Forelimb muscle (tissue), 1 donor: Measurements from ENCODE around the gene BCAN. TPM values are rescaled to one million over a fixed set of nuclear protein-coding genes. Genes with fewer than 3 reads are reported as not detected.

Experiments
- DNase-seq: peaks from one replicate; pipeline ENCODE4 v3.0.0-alpha.2; 2013; ENCODE audit warnings: low read depth
- polyA plus RNA-seq: library from polyadenylated mRNA; unstranded; fragments of 120-200 nt; gene quantifications from one replicate; pipeline ENCODE4 v1.2.1, GENCODE V29; 2013; ENCODE audit not compliant: insufficient read length

BCAN gene
- polyA plus RNA-seq, 1 donor, result 1.2 TPM

DNA sequence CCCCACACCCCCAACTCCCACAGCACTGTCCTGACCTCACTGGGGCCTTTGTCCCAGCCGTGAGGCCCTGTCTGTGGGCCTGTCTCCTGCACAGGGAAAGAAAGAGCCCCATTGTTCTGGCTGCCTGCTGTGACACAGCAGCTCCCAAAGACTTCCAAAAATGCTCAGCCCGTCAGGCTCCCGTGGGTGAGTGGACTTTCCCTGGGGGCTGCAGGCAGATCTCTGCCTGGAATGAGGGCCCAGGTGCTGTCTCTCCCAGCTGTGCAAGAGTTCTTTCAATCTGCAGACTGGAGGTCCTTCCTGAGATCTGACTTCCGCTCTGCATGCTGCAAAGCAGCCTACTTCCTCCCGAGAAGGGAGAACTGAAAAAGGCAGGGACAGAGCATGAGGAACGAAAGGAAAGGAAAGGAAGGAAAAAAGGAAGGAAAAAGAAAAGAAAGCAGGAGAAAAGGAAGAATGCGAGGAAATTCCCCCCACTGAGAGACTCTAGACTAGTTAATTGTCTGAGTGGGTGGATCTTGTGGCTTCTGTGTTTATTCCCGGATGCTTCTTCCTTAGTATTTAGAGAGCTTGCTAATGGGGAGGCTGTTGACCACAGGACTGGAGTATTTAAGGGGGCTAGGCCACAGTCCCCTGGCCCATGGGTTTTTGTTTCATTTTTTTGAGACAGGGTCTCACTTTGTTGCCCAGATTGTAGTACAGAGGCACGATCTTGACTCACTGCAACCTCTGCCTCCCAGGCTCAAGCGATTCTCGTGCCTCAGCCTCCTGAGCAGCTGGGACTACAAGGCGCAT, 20.3 kb downstream of the BCAN start:
- DNase-seq, result no peak

DNA sequence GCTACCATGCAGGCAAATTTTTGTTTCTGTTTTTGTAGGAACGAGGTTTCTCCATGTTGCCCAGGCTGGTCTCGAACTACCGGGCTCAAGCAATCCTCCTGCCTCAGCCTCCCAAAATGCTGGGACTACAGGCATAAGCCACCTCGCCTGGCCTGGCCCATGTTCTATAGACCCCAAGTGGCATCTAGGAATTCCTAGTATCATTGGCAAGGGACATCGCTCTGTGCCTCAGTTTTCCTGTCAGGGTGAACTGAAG, 20.8 kb downstream of the BCAN start:
- no peak for DNase-seq

DNA sequence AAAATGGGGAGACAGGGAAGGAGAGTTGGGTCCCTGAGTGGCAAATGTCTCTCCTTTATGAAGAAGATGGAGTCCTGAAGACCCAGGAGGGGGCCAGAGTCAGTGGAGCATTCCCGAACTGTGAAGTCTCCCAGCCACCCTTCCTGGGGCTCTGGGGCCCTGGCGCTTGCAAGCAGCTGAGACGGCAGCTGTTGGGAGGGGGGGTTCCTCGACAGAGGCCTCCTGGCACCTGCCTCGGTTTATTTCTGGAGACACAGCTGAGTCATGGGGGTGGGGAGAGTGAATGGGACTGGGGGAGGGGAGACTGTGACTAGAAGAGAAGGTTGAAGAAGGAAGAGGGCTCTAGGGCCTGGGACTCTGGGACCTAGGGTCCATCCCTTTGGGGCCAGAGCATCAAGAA, 21.3 kb downstream of the BCAN start:
- no peak for DNase-seq

DNA sequence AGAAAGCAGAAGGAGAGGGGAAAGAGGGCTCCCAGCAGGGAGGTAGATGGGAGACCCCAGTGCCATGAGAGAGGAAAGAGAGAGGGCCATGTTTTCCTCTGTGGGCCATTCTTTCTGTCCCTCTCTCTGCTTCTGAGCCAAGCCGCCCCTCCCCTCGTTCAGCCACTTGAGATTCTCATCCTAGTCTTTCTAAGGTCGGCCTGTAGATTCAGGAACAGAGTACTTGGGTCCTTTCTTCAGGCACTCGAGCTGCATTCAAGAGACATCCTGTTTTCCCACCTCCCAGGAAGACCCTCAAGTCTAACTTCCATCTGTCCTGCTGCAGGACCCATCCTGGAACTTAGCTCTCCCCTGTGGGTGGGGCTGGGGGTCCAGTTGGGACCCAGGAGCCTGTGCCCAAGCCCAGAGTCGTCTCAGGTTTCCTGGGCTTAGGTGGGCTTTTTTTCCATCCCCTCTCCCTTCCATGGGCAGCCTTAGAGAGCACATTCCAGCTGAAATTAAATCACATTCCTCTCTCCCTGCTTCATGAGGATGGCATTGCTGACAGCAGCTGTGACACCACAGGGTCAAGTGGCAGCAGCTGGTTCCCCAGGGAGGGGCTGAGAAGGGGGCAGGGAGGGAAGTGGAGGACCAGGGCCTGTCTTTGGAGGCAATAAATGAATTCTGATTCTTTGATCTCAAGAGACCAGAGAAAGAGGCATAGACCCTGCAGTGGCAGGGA, 22.3 kb downstream of the BCAN start:
- no peak for DNase-seq

DNA sequence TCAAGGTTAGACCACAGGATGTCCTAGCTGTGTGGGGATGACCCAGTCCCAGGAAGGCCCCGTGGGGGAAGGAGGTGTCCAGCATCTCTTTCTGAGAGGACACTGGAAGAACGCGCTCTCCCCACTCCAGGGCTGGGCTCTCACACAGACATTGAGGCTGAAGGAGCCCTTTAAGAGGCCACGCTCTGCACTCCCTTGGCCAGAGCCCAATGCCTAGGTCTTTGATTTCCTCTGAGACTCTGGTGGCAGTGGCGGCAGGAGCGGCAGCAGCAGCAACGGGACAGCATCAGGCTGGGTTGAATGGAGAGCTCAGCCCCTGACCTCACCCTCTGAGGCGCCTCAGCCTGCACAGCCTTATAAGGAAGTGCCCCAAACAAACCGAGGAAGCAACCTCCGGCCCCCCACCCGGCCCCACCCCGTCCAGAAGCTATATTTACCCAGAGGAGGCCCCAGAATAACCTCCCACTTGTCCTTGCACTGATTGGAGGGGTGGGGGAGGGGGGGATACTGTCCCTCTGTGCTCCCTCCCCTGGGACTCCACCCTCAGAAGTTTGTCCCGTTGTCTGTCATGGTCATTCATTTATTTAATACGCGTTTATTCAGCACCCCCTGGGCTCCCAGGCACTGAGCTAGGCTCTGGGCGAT, 23.0 kb downstream of the BCAN start:
- no peak for DNase-seq

DNA sequence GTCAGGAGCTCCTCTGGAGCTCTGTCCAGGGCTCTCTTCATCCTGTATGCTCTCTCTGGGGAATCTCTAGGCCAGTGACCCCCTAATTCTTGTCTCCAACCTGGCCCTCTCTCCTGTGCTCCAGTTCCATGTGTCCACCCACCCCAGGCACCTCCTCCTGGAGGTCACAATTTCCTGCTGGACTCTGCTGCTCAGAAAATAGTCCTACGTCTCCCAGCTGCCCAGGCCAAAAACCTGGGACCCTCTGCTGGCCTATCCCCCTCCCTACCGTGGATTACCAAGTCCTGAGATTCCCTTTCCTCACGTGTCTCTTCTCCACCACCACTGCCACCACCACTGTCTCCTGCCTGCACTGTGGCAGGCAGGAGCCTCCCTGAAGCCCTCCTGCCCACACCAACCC, 23.6 kb downstream of the BCAN start:
- no peak for DNase-seq

DNA sequence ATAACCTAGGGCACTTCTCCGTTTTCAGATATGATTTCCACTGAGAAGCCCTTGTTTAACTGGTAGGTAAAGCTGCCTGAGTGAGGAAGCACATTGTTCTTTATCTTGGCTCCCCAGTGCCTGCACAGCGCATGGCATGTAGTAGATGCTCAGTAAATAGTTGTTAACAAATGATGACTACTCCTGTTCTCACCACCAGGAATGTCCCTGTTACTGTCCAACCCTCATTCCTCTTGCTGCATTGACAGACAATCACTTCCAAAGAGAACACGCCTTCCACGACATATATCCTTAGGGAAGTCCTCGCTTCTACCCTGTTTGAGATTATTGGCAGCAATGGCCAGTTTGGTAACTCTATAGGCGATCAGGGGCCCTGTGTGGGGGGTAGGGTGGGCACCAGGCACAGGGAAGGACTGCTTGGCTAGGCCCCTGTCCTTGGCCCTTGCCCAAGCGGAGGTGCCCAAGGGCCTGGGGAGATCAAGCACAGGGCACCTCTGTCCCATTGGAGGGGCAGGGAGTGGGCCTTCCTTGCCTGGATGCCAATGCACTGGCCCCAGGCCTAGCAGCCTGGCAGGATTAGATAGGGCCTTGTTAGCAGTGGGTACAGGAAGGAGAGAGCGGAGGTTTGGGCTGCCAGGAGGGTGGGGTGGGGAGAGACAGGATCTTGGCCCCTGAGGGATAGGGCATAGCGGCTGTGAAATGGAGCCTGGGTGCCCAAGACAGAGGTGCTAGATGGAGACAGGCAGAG, 25.1 kb downstream of the BCAN start:
- no peak for DNase-seq

DNA sequence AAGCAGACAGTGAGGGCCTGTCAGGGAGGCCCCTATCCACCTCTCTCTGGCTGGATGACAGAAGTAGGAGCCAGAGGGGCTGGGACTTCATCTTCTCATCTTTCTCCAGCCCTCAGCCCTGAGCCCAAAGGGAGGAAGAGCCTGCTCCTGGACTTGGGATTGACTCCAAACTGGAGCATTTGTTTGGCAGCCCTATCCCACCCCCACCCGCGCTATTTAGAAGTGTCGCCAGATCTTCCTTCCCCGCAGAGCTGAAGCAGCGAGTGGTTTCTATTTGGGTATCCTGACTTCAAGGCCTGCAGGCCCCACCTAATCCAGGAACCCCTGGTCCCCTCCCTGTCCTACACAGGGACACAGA, 25.7 kb downstream of the BCAN start:
- peak; percentile 87 for DNase-seq

DNA sequence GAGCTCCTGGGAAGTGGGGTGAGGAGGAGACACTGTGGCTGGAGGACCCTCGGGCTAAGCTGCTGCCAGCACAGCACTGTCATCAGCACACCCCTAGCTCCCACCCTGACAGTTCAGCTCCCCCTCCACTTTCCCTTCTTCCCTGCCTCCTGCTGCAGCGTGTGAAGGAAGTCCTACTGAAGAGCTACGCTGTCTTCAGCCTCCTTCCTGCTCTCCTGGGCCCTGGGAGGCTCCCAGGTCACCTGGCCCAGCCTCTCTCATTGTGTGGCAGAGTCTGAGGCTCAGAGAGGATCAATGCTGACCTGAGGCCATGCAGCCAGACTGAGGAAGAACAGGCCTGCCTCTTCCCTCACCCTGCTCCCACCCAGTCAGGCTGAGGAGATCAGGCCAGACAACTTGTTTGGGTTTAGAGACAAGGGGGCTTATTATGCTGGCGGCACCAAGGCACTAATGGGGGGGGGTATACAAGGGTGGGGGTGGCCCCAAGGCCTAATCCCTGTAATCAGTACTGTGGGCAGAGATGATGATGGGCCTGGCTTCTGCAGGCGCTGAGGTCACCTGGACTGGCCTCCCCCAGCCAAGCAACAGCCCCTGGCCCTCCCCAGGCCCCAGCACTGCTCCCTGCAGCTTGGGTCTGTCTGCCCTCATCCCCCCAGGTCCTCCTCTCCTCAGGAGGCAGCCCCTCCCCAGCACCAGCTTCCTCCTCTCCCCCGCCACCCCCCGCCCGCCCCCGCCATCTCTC, 26.2 kb downstream of the BCAN start:
- DNase-seq, result no peak

DNA sequence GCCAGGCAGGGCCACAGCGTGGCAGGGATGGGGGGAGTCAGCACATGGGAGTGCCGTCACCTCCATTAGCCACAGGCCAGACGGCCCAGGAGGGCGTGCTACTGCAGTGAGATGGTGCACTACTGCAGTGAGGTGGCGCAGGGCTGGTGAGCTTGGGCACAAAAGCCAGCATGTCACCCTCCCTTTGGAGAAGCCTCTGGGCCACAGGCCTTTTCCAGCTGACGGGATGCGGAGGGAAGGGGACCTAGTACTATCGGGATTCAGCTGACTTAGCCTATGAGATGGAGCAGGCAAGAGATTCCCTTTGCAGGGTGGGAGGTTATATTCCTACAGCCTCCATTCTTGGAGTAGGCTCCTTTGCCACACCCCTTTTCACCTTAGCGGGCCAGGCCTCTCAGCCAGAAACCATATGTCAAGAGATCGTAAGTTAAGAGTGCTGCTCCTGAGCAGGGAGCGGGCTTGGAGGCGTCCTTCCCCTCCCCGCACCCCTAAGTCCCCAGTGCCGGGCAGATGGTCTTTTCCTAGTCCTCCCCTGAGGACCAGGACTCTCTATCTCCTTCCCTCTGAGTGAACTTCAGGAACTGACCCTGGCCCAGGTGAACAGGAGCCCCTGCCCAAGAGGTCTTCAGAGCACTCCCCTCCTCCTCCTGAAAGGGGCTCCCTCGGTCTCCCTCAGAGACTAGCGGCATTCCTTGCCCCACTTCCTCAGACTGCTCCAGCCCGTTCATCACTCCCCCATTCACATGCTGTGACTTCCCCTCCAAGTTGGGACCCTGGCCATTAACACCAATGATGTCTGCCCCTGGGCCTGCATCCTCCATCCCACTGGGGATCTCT, 27.1 kb downstream of the BCAN start:
- no peak for DNase-seq

DNA sequence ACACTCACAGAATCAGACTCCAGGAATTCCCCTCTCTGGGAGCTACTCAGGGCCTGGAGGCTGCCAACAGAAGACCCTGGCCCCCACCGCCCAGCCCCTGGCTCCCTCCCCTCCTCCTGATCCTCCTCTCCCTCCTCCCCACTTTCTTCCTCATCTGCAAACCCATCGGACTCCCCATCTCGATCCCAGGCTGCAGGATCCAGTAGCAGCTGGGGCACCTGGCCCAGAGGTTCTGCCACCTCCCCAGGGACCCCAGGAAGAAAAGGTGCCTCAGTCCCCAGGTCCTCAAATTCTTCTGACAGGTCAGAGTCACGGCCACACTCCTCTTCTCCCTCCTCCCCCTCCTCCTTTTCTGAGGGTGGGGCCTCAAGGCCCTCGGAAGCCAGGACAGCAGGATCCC, 27.9 kb downstream of the BCAN start:
- DNase-seq, result no peak

DNA sequence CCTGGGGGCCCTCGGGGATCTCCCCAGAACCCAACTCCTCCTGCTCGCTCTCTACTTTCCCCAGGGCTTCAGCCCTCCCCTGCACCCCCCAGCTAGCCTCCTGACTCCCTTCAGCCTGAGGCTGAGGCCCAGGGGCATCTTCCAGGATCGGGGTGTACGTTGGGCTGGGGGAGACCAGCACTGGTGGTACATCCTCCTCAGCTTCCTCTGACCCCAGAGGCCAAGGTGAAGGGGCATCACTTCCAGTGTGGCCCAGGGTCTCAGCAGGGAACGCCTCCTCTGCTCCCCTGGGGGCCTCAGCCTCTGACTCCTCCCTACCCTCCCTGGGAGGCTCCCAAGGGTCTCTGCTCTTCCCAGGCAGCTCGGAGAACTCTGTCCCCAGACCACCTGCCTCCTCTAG, 28.4 kb downstream of the BCAN start:
- DNase-seq, result no peak

DNA sequence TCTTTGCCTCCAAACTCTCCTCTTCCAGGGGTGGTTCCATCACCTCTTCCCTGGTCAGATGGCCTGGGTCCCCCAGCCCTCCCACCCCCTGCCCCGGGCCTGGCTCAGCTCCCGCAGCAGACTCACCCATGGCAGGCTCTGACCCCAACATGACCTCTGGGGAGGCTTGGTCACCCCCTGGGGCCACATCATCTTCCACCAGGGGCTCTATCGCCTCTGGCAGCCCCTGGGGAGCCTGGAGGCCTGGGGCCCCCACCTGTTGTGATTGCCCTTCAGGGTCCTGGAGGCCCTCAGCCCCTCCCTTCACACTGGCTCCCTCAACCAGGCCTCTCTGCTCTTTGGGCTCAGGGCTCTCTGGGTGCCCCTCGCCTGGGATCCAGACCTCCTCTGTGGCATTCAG, 28.9 kb downstream of the BCAN start:
- no peak for DNase-seq

DNA sequence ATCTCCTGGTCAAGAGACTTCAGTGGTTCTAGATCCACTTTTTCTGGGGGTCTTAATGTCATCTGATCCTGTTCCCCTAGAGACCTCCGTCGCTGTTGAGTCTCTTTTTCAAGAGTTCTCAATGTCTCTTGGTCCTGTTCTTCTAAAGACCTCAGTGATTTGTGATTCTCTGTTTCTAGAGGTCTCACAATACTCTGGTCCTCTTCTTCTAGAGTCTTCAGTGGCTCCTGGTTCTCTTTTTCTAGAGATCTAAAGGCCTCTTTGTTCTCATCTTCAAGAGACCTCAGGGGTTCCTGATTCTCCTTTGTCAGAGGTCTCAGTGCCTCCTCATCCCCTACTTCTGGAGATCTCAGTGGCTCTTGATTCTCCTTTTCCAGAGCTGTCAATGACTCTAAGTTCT, 29.9 kb downstream of the BCAN start:
- no peak for DNase-seq

DNA sequence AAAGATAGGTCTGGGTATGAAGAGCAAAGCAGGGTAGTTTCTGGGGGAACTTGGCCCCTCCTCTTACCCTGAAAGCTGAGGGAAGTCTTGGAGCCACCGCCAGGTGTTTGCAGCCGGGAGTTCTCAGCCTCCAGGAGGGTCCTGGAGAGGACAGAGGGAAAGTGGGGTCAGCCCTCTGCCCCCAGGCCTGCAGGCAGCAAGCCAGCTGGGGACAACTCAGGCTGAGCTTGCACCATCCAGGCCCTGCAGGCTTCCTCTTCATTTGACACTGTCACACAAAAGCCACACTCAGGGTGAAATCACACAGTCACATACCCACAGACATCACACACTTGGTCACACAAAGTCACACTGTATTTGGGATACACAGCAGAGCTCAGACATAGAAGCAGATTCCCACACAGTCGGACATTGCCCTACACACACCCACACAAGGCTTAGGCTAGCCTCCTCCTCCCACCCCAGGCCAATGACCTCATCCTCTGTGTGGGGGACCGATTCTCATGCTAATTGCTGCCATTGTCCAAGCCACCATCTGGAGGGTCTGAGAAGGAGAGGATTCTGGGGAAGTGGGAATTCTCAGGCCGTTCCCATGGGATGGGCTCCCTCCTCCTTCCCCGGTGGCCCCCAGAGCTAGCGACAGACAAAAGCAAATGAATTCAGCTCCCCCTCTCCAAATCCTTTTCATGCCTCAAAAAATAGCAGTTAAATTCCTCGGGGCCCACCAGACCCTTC, 31.6 kb downstream of the BCAN start:
- DNase-seq, result no peak

DNA sequence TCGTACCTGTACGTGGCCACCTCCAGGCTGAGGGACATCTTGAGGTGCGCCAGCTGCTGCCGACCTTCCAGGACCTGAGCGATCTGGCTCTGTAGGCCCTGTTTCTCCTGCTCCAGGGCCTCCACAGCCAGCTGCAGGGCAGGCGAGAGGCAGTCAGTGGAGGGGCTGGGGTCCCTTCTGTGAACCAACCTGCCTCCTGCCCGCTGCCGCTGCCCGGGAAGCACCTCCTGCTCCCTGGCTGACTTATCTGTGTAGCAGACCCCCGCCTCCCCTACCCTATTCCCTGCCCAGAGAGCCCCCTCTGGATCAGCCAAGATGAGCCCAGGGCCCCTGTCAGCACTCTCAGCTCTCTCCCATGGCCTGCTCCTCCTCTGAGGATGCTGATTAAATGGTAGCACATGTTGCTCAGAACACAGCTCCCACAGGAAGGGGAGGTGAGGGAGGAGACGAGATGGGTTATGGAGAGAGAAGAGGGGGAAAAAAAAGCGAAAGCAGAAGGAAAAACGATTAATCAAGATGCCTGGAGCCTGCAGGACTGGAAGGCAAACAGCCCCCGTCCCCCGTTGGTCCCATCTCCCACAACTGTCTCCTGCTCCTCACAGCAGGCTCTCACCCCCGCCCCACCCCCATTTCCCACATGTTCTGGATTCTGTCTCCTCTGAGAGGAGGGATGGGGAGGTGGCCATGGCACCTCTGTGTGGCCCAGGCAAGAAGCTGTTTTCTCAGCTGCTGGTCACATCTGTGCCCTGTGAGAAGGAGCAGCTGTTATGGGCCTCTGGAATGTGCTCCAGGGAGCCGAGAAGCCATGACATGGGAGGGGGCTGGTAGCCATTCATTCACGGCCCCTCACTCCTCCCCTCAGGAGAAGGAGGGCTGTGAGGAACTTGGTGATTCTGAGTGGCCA, 33.5 kb downstream of the BCAN start:
- no peak for DNase-seq

DNA sequence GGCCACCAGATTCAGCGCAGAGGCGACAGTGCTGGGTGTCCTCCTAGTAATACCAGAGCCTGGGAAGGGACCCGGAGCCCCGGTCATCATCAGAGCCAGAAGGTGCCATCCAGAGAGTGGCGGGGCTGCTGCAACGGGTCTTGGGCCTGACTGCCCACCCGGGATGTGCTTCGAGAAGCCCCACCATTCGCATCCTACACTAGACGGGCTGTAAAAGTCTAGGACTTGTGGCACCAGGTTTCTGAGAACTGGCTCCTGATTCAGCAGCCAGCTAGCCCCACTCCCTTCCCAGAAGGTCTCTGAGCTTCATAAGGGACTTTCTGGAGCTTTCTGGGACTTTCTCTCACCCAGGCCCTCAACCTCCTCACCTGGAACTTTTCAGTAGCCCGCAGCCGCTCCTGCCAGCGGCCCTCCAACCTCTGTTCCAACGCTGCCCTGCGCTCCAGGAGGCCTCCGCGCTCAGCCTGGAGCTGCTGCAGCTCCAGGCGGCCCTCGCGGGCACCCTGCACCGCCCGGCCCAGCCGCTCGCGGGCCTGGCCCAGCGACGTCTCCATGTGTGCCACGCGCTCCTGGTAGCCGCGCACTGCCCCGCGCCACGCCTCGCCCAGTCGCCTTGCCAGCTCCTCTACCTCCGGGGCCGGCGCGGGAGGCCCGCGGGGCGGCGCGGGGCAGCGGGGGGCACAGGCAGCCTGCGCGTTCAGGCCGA, 34.4 kb downstream of the BCAN start:
- DNase-seq, result no peak

DNA sequence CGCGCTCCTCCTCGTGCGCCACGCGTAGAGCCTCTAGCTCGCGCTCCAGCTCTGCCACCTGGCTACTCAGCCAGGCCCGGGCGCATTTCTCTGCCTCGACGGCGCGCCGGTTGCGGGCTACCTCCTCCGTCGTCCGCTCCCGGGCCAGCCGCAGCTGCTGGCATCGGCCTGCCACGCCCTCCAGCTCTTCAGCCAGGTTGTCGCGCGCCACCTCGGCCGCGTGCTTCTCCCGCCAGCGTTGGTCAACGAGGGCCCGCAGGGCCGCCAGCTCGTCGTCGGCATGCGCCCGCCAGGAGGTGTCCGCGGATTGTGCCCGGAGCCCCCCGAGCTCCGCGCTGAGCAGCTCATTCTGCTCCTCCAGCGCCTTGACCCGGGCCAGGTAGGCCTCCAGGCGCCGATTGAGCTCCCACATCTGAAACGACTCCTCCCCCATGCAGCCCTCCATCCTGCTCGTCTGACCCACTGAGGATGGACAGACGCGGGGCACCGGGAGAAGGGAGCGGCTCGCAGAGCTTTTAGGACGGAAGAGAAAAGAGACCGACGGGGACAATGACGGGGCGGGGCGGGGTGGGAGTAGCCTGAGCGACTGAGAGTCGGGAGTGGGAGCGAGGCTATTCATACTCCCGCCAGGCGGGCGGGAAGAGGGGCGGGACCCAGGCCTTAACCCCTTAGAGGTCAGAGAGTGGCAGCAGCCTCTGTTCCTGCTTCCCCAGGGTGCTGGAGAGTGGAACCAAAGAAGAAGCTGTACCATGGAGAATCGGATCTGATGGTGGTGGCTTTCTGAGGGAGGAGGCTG, 35.1 kb downstream of the BCAN start, which contains the start of gene NES:
TSS of gene NES (minus strand) at position 588 of the 796 bp plus-strand sequence. CDS start at position 445, 143 bp downstream.
- DNase-seq, result no peak
